H1 (cell line): ENCODE results near the gene NLRC5. TPM values are rescaled to one million over a fixed set of nuclear protein-coding genes. Genes with fewer than 3 reads are reported as not detected.

Experiments used
- CTCF ChIA-PET: fragments of 300-600 bp; sonication (Branson Sonifier 250); formaldehyde crosslinking; loops from one replicate; lab custom pipeline; 2021; ENCODE audit not compliant: partially characterized antibody; lab: Charles Lee
- POLR2A ChIA-PET: fragments of 300-600 bp; sonication (Branson Sonifier 250); formaldehyde crosslinking; loops from one replicate; lab custom pipeline; 2021; ENCODE audit warnings: inconsistent platforms; ENCODE audit not compliant: partially characterized antibody; lab: Charles Lee
- DNase-seq, 2 experiments: peaks; one replicate each; pipeline versions ENCODE4 v3.0.0 to v3.0.0-alpha.2; 2010 to 2022; ENCODE audit warnings: low spot score in 2 of 2, low read depth in 1 of 2, mixed read lengths in 1 of 2
- FAIRE-seq: peaks from 2 replicates; lab custom pipeline; 2011; peaks lifted over from hg19 to GRCh38; lab: Jason Lieb, UNC
- H2AFZ ChIP-seq: 2 replicates; pipeline ENCODE4 v1.8.1; 2012; ENCODE audit warnings: low read length, inconsistent platforms
- H2AK5ac ChIP-seq: 2 replicates; pipeline ENCODE4 v1.6.1; 2013; ENCODE audit warnings: low read depth, low read length
- H2BK120ac ChIP-seq: replicated peaks from 2 replicates; pipeline ENCODE3; 2013; ENCODE audit warnings: low read depth, low read length, inconsistent platforms
- H2BK12ac ChIP-seq: 2 replicates; pipeline ENCODE4 v1.6.1; 2013; ENCODE audit warnings: low read depth, low read length
- H2BK15ac ChIP-seq: 2 replicates; pipeline ENCODE4 v1.6.1; 2013; ENCODE audit warnings: low read length
- H2BK20ac ChIP-seq: 2 replicates; pipeline ENCODE4 v1.6.1; 2013; ENCODE audit warnings: low read length
- H2BK5ac ChIP-seq: 2 replicates; pipeline ENCODE4 v1.6.1; 2013; ENCODE audit warnings: low read depth, low read length
- H3K14ac ChIP-seq: 2 replicates; pipeline ENCODE4 v1.6.1; 2013; ENCODE audit warnings: inconsistent platforms; ENCODE audit not compliant: insufficient read length
- H3K18ac ChIP-seq: 2 replicates; pipeline ENCODE4 v1.6.1; 2013; ENCODE audit warnings: low read length; ENCODE audit errors: extremely low read depth
- H3K23ac ChIP-seq: 2 replicates; pipeline ENCODE4 v1.6.1; 2013; ENCODE audit warnings: inconsistent platforms; ENCODE audit not compliant: insufficient read length
- H3K23me2 ChIP-seq: 2 replicates; pipeline ENCODE4 v1.6.1; 2013; ENCODE audit warnings: low read depth, low read length
- H3K27ac ChIP-seq: 2 replicates; pipeline ENCODE4 v1.6.1; 2011; ENCODE audit warnings: low read depth, low read length, inconsistent platforms
- H3K27me3 ChIP-seq, 4 experiments: replicated peaks in 1 of 4; 1 replicate in 1 of 4; 2 replicates in 3 of 4; pipeline versions ENCODE4 v1.6.1 to v1.8.1; 2011 to 2013; ENCODE audit warnings: low read length in 3 of 4, mild to moderate bottlenecking in 3 of 4, inconsistent platforms in 2 of 4, mixed read lengths in 2 of 4, moderate library complexity in 1 of 4; ENCODE audit not compliant: control insufficient read depth in 3 of 4, insufficient read depth in 3 of 4; ENCODE audit errors: extremely low read depth in 1 of 4
- H3K36me3 ChIP-seq, 4 experiments: 2 replicates each; pipeline versions ENCODE4 v1.6.1 to v1.8.1; 2011 to 2013; ENCODE audit warnings: mild to moderate bottlenecking in 4 of 4, low read length in 3 of 4, moderate library complexity in 2 of 4, control low read depth in 1 of 4, inconsistent platforms in 1 of 4; ENCODE audit not compliant: insufficient read depth in 4 of 4, control insufficient read depth in 2 of 4
- H3K4ac ChIP-seq: replicated peaks from 2 replicates; pipeline ENCODE3; 2013; ENCODE audit warnings: low read length, low read depth, mixed read lengths, inconsistent platforms; ENCODE audit not compliant: insufficient read length
- H3K4me1 ChIP-seq, 4 experiments: replicated peaks in 1 of 4; 1 replicate in 1 of 4; 2 replicates in 3 of 4; pipeline versions ENCODE4 v1.6.1 to v1.8.1; 2011 to 2013; ENCODE audit warnings: low read length in 3 of 4, inconsistent platforms in 2 of 4, mixed read lengths in 1 of 4; ENCODE audit not compliant: insufficient read depth in 4 of 4, control insufficient read depth in 3 of 4
- H3K4me2 ChIP-seq, 2 experiments: 2 replicates each; pipeline versions ENCODE4 v1.6.1 to v1.8.1; 2011 to 2013; ENCODE audit warnings: low read depth in 2 of 2, low read length in 2 of 2, control low read depth in 1 of 2, inconsistent platforms in 1 of 2, mild to moderate bottlenecking in 1 of 2; ENCODE audit not compliant: insufficient read depth in 1 of 2
- H3K4me3 ChIP-seq, 4 experiments: fragments of 200-600, 300-600 bp in 1 of 4; sonication (generic), shearing (Covaris generic), sonication (Bioruptor Twin) in 1 of 4; 2 replicates each; pipeline versions ENCODE4 v1.5.1 to v1.8.1; 2011 to 2016; ENCODE audit warnings: low read length in 4 of 4, low read depth in 3 of 4, control low read depth in 2 of 4, inconsistent platforms in 2 of 4, mild to moderate bottlenecking in 2 of 4, mixed read lengths in 1 of 4, moderate library complexity in 1 of 4; ENCODE audit not compliant: insufficient read depth in 2 of 4; ENCODE audit errors: extremely low read depth in 1 of 4
- H3K56ac ChIP-seq: replicated peaks from 2 replicates; pipeline ENCODE3; 2013; ENCODE audit warnings: low read depth, mild to moderate bottlenecking, mixed read lengths, low read length, inconsistent platforms; ENCODE audit not compliant: insufficient read length
- H3K79me1 ChIP-seq: 2 replicates; pipeline ENCODE4 v1.6.1; 2013; ENCODE audit warnings: low read depth, low read length, control low read depth
- H3K79me2 ChIP-seq, 2 experiments: 2 replicates each; pipeline versions ENCODE4 v1.6.1 to v1.8.1; 2012 to 2013; ENCODE audit warnings: low read length in 2 of 2, mild to moderate bottlenecking in 2 of 2, inconsistent platforms in 1 of 2; ENCODE audit not compliant: insufficient read depth in 2 of 2, control insufficient read depth in 1 of 2
- H3K9ac ChIP-seq, 4 experiments: replicated peaks in 1 of 4; 1 replicate in 1 of 4; 2 replicates in 3 of 4; pipeline versions ENCODE4 v1.6.1 to v1.8.1; 2011 to 2013; ENCODE audit warnings: low read depth in 3 of 4, low read length in 3 of 4, control low read depth in 2 of 4, mild to moderate bottlenecking in 2 of 4, moderate library complexity in 2 of 4, inconsistent platforms in 1 of 4; ENCODE audit errors: extremely low read depth in 1 of 4
- H3K9me3 ChIP-seq, 2 experiments: 2 replicates each; pipeline versions ENCODE4 v1.6.1 to v1.8.1; 2012 to 2013; ENCODE audit warnings: mild to moderate bottlenecking in 2 of 2, moderate library complexity in 2 of 2, control low read depth in 1 of 2, inconsistent platforms in 1 of 2, low read depth in 1 of 2, low read length in 1 of 2, mixed read lengths in 1 of 2; ENCODE audit not compliant: insufficient read depth in 2 of 2
- H4K20me1 ChIP-seq, 2 experiments: replicated peaks in 1 of 2; 2 replicates each; pipeline versions ENCODE3 to v1.8.1; 2011 to 2013; ENCODE audit warnings: inconsistent platforms in 2 of 2, low read length in 2 of 2, mild to moderate bottlenecking in 1 of 2; ENCODE audit not compliant: insufficient read depth in 2 of 2, control insufficient read depth in 1 of 2
- H4K5ac ChIP-seq: 2 replicates; pipeline ENCODE4 v1.6.1; 2013; ENCODE audit warnings: low read length, low read depth, mixed read lengths, inconsistent platforms; ENCODE audit not compliant: insufficient read length
- H4K8ac ChIP-seq: 2 replicates; pipeline ENCODE4 v1.8.0; 2013; ENCODE audit warnings: mild to moderate bottlenecking, moderate library complexity, low read length, inconsistent platforms; ENCODE audit not compliant: insufficient read depth; ENCODE audit errors: extremely low read depth
- H4K91ac ChIP-seq: replicated peaks from 2 replicates; pipeline ENCODE3; 2013; ENCODE audit warnings: low read length, mixed read lengths, inconsistent platforms; ENCODE audit not compliant: insufficient read length
- CTBP2 ChIP-seq: IDR thresholded peaks from 2 replicates; pipeline ENCODE4 v1.7.0; 2011; ENCODE audit warnings: borderline replicate concordance, mild to moderate bottlenecking, moderate library complexity, mixed read lengths, low read length; ENCODE audit not compliant: insufficient read depth, insufficient read length
- WGBS, 2 experiments: shearing (Covaris generic) in 1 of 2; methylation state at CpG; one replicate each; pipeline versions ENCODE4 v1.1.6 to v1.1.7; 2013 to 2015; ENCODE audit warnings: low lambda C conversion rate in 2 of 2, mixed read lengths in 2 of 2, inconsistent platforms in 1 of 2, low coverage in 1 of 2, missing lambda C conversion rate in 1 of 2; ENCODE audit not compliant: insufficient replicate concordance in 2 of 2, insufficient coverage in 1 of 2, insufficient read length in 1 of 2; ENCODE audit errors: extremely low coverage in 1 of 2, missing lambda C conversion rate in 1 of 2; 5-methylcytosine and 5-hydroxymethylcytosine counted together
- polyA plus RNA-seq, 7 experiments: library from polyadenylated mRNA; depleted of rRNA in 3 of 7; stranded (reverse) in 5 of 7; unstranded in 2 of 7; fragments of >200 nt in 5 of 7; fragments of 200-250 nt in 2 of 7; gene quantifications; 1 replicate in 5 of 7; 2 replicates in 1 of 7; 4 replicates in 1 of 7; pipeline versions ENCODE4 v1.2.1 to v1.2.3, GENCODE V29; 2011 to 2013; ENCODE audit warnings: missing spikeins in 2 of 7, mixed read lengths in 2 of 7
- total RNA-seq: library from RNA; stranded (reverse); fragmentation: NEBNext Ultra II Directional; extraction: Animal tissue kit (Norgen Biotek cat#: 25700); gene quantifications from 2 replicates; pipeline ENCODE4 v1.2.1, GENCODE V29; 2021

NLRC5 gene
- total and polyA plus RNA-seq, 2 of the 8 experiments (the other 6 are each of a cell fraction or from before 2014, with no cell fraction given) = 2.2 to 3.2 TPM

GRCh38 chr16:56947604-56947995, 41.8 kb upstream of the NLRC5 start:
- Histone ChIP-seq H3K23ac (no peak overlapping the region), H3K14ac (no peak overlapping the region), H3K4ac (no peak overlapping the region)
- no peak for TF ChIP-seq CTBP2
- TF ChIP-seq, all 59 proteins: peak for 0
- no peak overlapping the region for H3K27ac ChIP-seq
- H3K4me1 ChIP-seq = no peaks in the 10 kb centered on the region
- no peak overlapping the region for H2BK15ac ChIP-seq
- POLR2A ChIA-PET = interaction anchor here (0.6 to 8.0 kb wide), 5 partner anchors 13 to 262 kb away, joined by 3 to 125 read pairs (median 3); partner anchors contain the start of gene HERPUD1
- H2BK120ac ChIP-seq = no peak overlapping the region
- CTCF ChIA-PET = interaction anchor here (0.6 to 2.0 kb wide), 8 partner anchors 9 to 477 kb away, joined by 3 to 8 read pairs (median 4); partner anchors contain the start of gene CETP
- H2AFZ ChIP-seq = no peak overlapping the region
- DNase-seq (no peak), FAIRE-seq (no peak)
- no peak overlapping the region for H4K5ac ChIP-seq
- no peak overlapping the region for H3K56ac ChIP-seq
- peaks cover 3 to 22% (median 15%) of the 10 kb centered on the region in 4 experiments; a peak in 5 of 8 replicates for H3K36me3 ChIP-seq
- no peak overlapping the region for H2AK5ac ChIP-seq
- no peak overlapping the region for H3K9ac ChIP-seq
- no peak overlapping the region for H3K4me2 ChIP-seq
- H4K8ac ChIP-seq = no peak overlapping the region
- H3K4me3 ChIP-seq = no peak overlapping the region
- no peaks in the 10 kb centered on the region for H3K79me2 ChIP-seq
- no peaks in the 10 kb centered on the region for H3K27me3 ChIP-seq
- H3K23me2 ChIP-seq = no peaks in the 10 kb centered on the region
- H4K20me1 ChIP-seq = peaks cover 0 to 2% of the 10 kb centered on the region in 2 experiments
- no peak overlapping the region for H2BK12ac ChIP-seq
- no peak overlapping the region for H2BK20ac ChIP-seq
- no peak overlapping the region for H3K18ac ChIP-seq
- WGBS, 2 experiments = 100% methylated on average over 2 of the region's 2 CpGs; no CpG with 5 or more reads in 1 of the 2 experiments
- no peaks in the 10 kb centered on the region for H3K9me3 ChIP-seq
- H3K79me1 ChIP-seq = no peaks in the 10 kb centered on the region
- H4K91ac ChIP-seq = no peak overlapping the region
- H2BK5ac ChIP-seq = no peak overlapping the region
